Colonic mucosa (tissue), 4 donors: ENCODE measurements around the gene CNTN4. TPM values are rescaled to one million over a fixed set of nuclear protein-coding genes. Genes with fewer than 3 reads are reported as not detected.

Source experiments
- DNase-seq: peaks from one replicate; pipeline ENCODE4 v3.0.0-alpha.2; 2020
- H3K27ac ChIP-seq: fragments of 200-600 bp; one replicate; pipeline ENCODE4 v1.8.0; 2021
- H3K27me3 ChIP-seq: fragments of 200-600 bp; one replicate; pipeline ENCODE4 v1.8.0; 2021
- H3K36me3 ChIP-seq: fragments of 200-600 bp; one replicate; pipeline ENCODE4 v1.8.0; 2021
- H3K4me1 ChIP-seq: fragments of 200-600 bp; one replicate; pipeline ENCODE4 v1.8.0; 2021; ENCODE audit warnings: mild to moderate bottlenecking
- H3K4me3 ChIP-seq: fragments of 200-600 bp; one replicate; pipeline ENCODE4 v1.8.0; 2021
- H3K9ac ChIP-seq, 2 donors: one replicate each; pipeline ENCODE4 v1.7.0; 2013; ENCODE audit warnings: control low read depth in 2 of 2, low read depth in 2 of 2, low read length in 2 of 2
- H3K9me3 ChIP-seq: fragments of 200-600 bp; one replicate; pipeline ENCODE4 v1.8.0; 2021
- CTCF ChIP-seq: fragments of 200-600 bp; IDR thresholded peaks from one replicate; pipeline ENCODE4 v1.8.0; 2022; ENCODE audit warnings: antibody characterized with exemption, mild to moderate bottlenecking
- intact Hi-C: fragments of 100-400 bp; cut with DNase I; formaldehyde crosslinking; loops from one replicate; pipeline ENCODE4 v1.14.1; 2022
- total RNA-seq, 2 donors: library from RNA; stranded (reverse); fragmentation: NEBNext Ultra II Directional in 1 of 2; extraction: Animal tissue kit (Norgen Biotek cat#: 25700) in 1 of 2; gene quantifications; one replicate each; pipeline ENCODE4 v1.2.1, GENCODE V29; 2021
- donor health status: healthy.
- donor health status: DM: no; HTN: no; CAD: no.
- donor health status: DM: no; HTN: no; CAD: no.

The CNTN4 gene
- total RNA-seq, 2 donors from 2014 or later: 8.2 to 19.1 TPM

- Histone ChIP-seq H3K4me3 (no peak overlapping the region), H3K27me3 (no peaks in the 10 kb centered on the region), H3K4me1 (no peaks in the 10 kb centered on the region), H3K27ac (no peak overlapping the region), H3K36me3 (no peaks in the 10 kb centered on the region), H3K9ac (no peak overlapping the region), H3K9me3 (no peaks in the 10 kb centered on the region)
- no peak for TF ChIP-seq CTCF
- DNase-seq: no peak
- intact Hi-C loops: no loop called here
Observed at GRCh38 chr3:2595486-2595885, 496.8 kb downstream of the CNTN4 start.

- Histone ChIP-seq H3K36me3 (no peaks in the 10 kb centered on the region), H3K4me1 (no peaks in the 10 kb centered on the region), H3K9ac (no peak overlapping the region), H3K27ac (no peak overlapping the region), H3K9me3 (no peaks in the 10 kb centered on the region), H3K27me3 (no peaks in the 10 kb centered on the region), H3K4me3 (no peak overlapping the region)
- peak; percentile 18 for DNase-seq
- no peak for TF ChIP-seq CTCF
- intact Hi-C loops: no loop called here
Observed at GRCh38 chr3:2597615-2598014, 498.9 kb downstream of the CNTN4 start.

- no peak overlapping the region for H3K27ac ChIP-seq
- H3K9ac ChIP-seq: no peak overlapping the region
Observed at GRCh38 chr3:2599471-2599870, 500.8 kb downstream of the CNTN4 start.

GRCh38 chr3:2603692-2604289 lies 505.1 kb downstream of the CNTN4 start:
- no peaks in the 10 kb centered on the region for H3K9me3 ChIP-seq
- H3K36me3 ChIP-seq: no peaks in the 10 kb centered on the region
- TF ChIP-seq CTCF: no peak
- no peaks in the 10 kb centered on the region for H3K4me1 ChIP-seq
- DNase-seq: no peak
- H3K27ac ChIP-seq: no peak overlapping the region
- intact Hi-C loops: no loop called here
- no peak overlapping the region for H3K4me3 ChIP-seq
- H3K27me3 ChIP-seq: no peaks in the 10 kb centered on the region
- no peak overlapping the region for H3K9ac ChIP-seq

More at GRCh38 chr3:2599471-2599870, 500.8 kb downstream of the CNTN4 start:
- Histone ChIP-seq H3K27me3 (no peaks in the 10 kb centered on the region), H3K9me3 (no peaks in the 10 kb centered on the region), H3K36me3 (no peaks in the 10 kb centered on the region), H3K4me1 (no peaks in the 10 kb centered on the region), H3K4me3 (no peak overlapping the region)
- DNase-seq: no peak
- TF ChIP-seq CTCF: no peak
- intact Hi-C loops: no loop called here

- Histone ChIP-seq H3K27ac (no peak overlapping the region), H3K9me3 (no peaks in the 10 kb centered on the region), H3K4me1 (no peaks in the 10 kb centered on the region), H3K27me3 (no peaks in the 10 kb centered on the region), H3K9ac (no peak overlapping the region), H3K36me3 (no peaks in the 10 kb centered on the region), H3K4me3 (no peak overlapping the region)
- TF ChIP-seq CTCF: no peak
- no peak for DNase-seq
- intact Hi-C loops: no loop called here
Observed at GRCh38 chr3:2614578-2614977, 515.9 kb downstream of the CNTN4 start.
